Measurements from ENCODE around the gene SUCLG2. TPM values are rescaled to one million over a fixed set of nuclear protein-coding genes. Genes with fewer than 3 reads are reported as not detected.

Gene SUCLG2
- total and polyA plus RNA-seq, 10 of the 15 experiments (the other 5 are each of a cell fraction or from before 2014, with no cell fraction given), result 17.8 to 50.9 (median 37.2) TPM

- TF ChIP-seq BMI1 (IDR thresholded peaks at IDR 0.05; ENCODE audit: borderline replicate concordance) (no peak), MEF2B (IDR thresholded peaks at IDR 0.05; ENCODE audit: partially characterized antibody, poor library complexity, severe bottlenecking) (no peak), CHD4 (IDR thresholded peaks at IDR 0.05) (no peak), PAX8 (IDR thresholded peaks at IDR 0.05) (no peak), CREB1 (IDR thresholded peaks at IDR 0.05; ENCODE audit: low read depth) (no peak)
These were observed 217.3 kb downstream of the SUCLG2 start (continued) for GRCh38 chr3:67437090-67437489.

- no peak for FAIRE-seq
- DNase-seq (ENCODE audit: low read depth, low spot score), result no peak
- RAD21 ChIA-PET (ENCODE audit: unreplicated experiment), result no interaction called here
- no peak for ATAC-seq
- Histone ChIP-seq H4K20me1 (ENCODE audit: control insufficient read depth, insufficient read depth) (no peaks in the 10 kb centered on the region), H3K4me1 (ENCODE audit: control insufficient read depth, insufficient read depth, low read length) (no peaks in the 10 kb centered on the region), H3K4me3 (no peak overlapping the region), H3K36me3 (ENCODE audit: control insufficient read depth in 2 of 2, insufficient read depth in 2 of 2, low read length in 1 of 2) (no peaks in the 10 kb centered on the region; a peak in 1 of 4 replicates), H3K4me2 (ENCODE audit: control insufficient read depth, insufficient read depth) (no peak overlapping the region), H3K9ac (ENCODE audit: control insufficient read depth, insufficient read depth, low read length) (no peak overlapping the region), H3K27ac (ENCODE audit: control insufficient read depth, insufficient read depth) (no peak overlapping the region), H3K79me2 (ENCODE audit: control insufficient read depth, insufficient read depth, low read length) (no peaks in the 10 kb centered on the region), H3K9me3 (replicated peaks; ENCODE audit: control insufficient read depth, insufficient read depth, low read length) (no peaks in the 10 kb centered on the region), H2AFZ (ENCODE audit: control insufficient read depth, low read depth, low read length) (no peak overlapping the region), H3K27me3 (replicated peaks in 1 of 2; ENCODE audit: control insufficient read depth in 2 of 2, insufficient read depth in 2 of 2, low read length in 1 of 2) (no peaks in the 10 kb centered on the region)
- TF ChIP-seq PML (IDR thresholded peaks at IDR 0.05; ENCODE audit: low read length), result no peak
- CTCF ChIA-PET, result interaction anchor here (1.4 kb wide), 1 partner anchor 98 kb away, joined by 3 read pairs; no protein-coding TSS in a partner anchor
- SMC1A ChIA-PET (ENCODE audit: uncharacterized antibody, unreplicated experiment), result interaction anchor here (1.2 to 1.5 kb wide), 3 partner anchors 10 to 51 kb away, joined by 3 to 5 read pairs (median 4); no protein-coding TSS in a partner anchor
- POLR2A ChIA-PET, result no interaction called here
- BruUV-seq (replicated peaks), result no TSS peak
- in situ Hi-C loops (cut with MboI) (no loop called here), intact Hi-C loops (cut with micrococcal nuclease; ENCODE audit: unreplicated experiment) (no loop called here)
- 96% methylated on average over 4 of the region's 4 CpGs for WGBS (ENCODE audit: insufficient coverage, insufficient replicate concordance, low lambda C conversion rate, missing lambda C conversion rate)
These were observed 221.3 kb downstream of the SUCLG2 start for GRCh38 chr3:67433109-67433508.

GRCh38 chr3:67431887-67432286 lies 222.5 kb downstream of the SUCLG2 start:
- in situ Hi-C loops (cut with MboI) (no loop called here), intact Hi-C loops (cut with micrococcal nuclease; ENCODE audit: unreplicated experiment) (no loop called here)
- no peaks in the 10 kb centered on the region for H3K9me3 ChIP-seq (replicated peaks; ENCODE audit: control insufficient read depth, insufficient read depth, low read length)
- TF ChIP-seq SP1 (IDR thresholded peaks at IDR 0.05; ENCODE audit: low read depth, low read length) (no peak), STAT1 (conservative IDR thresholded peaks at IDR 0.05) (no peak), YY1 (IDR thresholded peaks at IDR 0.05; ENCODE audit: low read depth, low read length) (no peak), CTCF (IDR thresholded peaks at IDR 0.05 in 2 of 3, conservative IDR thresholded peaks at IDR 0.05 in 1 of 3; ENCODE audit: control insufficient read depth in 2 of 3, extremely low read depth in 1 of 3, insufficient read depth in 1 of 3, low read depth in 3 of 3, low read length in 3 of 3) (no peak), GATAD2B (conservative IDR thresholded peaks at IDR 0.05; ENCODE audit: low read depth) (no peak)
- WGBS (ENCODE audit: insufficient coverage, insufficient replicate concordance, low lambda C conversion rate, missing lambda C conversion rate), result 50% methylated on average over 1 of the region's 1 CpG
- ChIA-PET RAD21 (ENCODE audit: unreplicated experiment) (no interaction called here), POLR2A (no interaction called here), CTCF (no interaction called here), SMC1A (ENCODE audit: uncharacterized antibody, unreplicated experiment) (interaction anchor here (1.3 kb wide), 1 partner anchor 15 kb away, joined by 3 read pairs; no protein-coding TSS in a partner anchor)
- no peaks in the 10 kb centered on the region for H3K4me1 ChIP-seq (ENCODE audit: control insufficient read depth, insufficient read depth, low read length)
- no peak overlapping the region for H3K9ac ChIP-seq (ENCODE audit: control insufficient read depth, insufficient read depth, low read length)
- no peaks in the 10 kb centered on the region for H3K79me2 ChIP-seq (ENCODE audit: control insufficient read depth, insufficient read depth, low read length)
- DNase-seq (ENCODE audit: low read depth, low spot score) (no peak), FAIRE-seq (no peak), ATAC-seq (no peak)
- no peak overlapping the region for H3K27ac ChIP-seq (ENCODE audit: control insufficient read depth, insufficient read depth)
- BruUV-seq (replicated peaks), result no TSS peak
- H3K36me3 ChIP-seq (ENCODE audit: control insufficient read depth in 2 of 2, insufficient read depth in 2 of 2, low read length in 1 of 2), result no peaks in the 10 kb centered on the region; a peak in 1 of 4 replicates
- no peaks in the 10 kb centered on the region for H3K27me3 ChIP-seq (replicated peaks in 1 of 2; ENCODE audit: control insufficient read depth in 2 of 2, insufficient read depth in 2 of 2, low read length in 1 of 2)
- H3K4me3 ChIP-seq, result no peak overlapping the region
- H2AFZ ChIP-seq (ENCODE audit: control insufficient read depth, low read depth, low read length), result no peak overlapping the region
- H3K4me2 ChIP-seq (ENCODE audit: control insufficient read depth, insufficient read depth), result no peak overlapping the region
- H4K20me1 ChIP-seq (ENCODE audit: control insufficient read depth, insufficient read depth), result no peaks in the 10 kb centered on the region
